ENCODE data around the gene RAI1. TPM values are rescaled to one million over a fixed set of nuclear protein-coding genes. Genes with fewer than 3 reads are reported as not detected.
A peak's percentile ranks its signal among the peaks of the same experiment; 100 is the strongest.

The RAI1 gene
- total RNA-seq, 2 experiments from 2014 or later = 17.1 to 49.4 TPM

DNA sequence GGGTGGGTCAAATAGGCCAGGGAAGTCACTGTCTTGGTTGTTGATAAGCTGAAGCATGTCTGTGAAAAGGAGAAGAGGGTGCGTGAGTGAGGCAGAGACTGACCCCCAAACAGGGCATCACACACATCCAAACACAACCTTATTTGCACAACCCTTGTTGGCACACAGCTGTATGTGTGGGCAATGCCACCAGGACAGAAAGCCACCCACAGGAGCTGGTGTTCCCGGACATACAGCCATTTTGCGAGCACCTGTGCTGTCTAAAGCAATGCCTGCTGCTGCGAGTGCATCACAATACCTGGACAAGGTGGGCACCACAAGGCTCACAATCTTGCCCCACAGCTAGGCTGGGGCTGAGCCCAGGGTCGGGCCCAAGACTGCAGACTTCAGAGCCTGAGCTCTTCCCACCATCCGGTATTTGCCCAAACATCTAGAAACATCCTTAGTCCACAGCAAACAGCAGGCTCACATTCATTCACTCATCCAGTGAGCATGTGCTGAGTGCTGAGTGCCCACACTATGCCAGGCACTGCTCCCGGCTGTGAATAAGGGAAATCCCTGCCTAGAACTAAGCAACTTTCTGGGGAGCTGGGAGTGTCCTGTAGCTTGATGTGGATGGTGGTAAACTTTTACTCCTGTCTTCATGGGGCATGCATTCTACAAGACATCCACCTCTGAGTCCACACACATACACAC lies 139.4 kb downstream of the RAI1 start:
- CTCF ChIA-PET (ENCODE audit: unreplicated experiment) = interaction anchor here (1.1 kb wide), 1 partner anchor 16 kb away, joined by 3 read pairs; the partner anchor contains the start of gene SREBF1
- H3K4me1 ChIP-seq (ENCODE audit: insufficient read depth, low read length, poor library complexity, severe bottlenecking) = peaks cover 57% of the 10 kb centered on the region

DNA sequence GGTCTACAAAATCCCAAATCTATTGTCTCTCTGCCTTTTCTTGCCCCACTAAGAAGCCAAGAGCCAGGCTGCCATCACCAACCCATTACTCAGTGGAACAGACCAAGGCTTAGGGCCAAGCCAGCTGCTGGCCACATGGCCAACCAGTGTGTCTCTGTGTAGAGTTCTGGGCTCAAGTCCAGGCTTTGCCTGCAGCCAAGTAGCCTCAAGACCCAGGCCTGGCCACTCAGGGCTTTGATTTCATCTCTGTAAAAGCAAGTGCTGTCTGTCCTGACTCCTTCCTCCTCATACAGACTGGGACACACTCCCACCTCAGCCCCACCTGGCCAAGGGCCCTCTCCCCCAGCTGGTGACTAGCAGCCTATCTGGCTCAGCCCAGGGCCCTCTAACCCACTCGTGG lies 140.9 kb downstream of the RAI1 start:
- POLR2A ChIA-PET = interaction anchor here (1.6 to 1.7 kb wide), 2 partner anchors 12 to 14 kb away, joined by 5 to 10 read pairs; partner anchors contain the start of gene SREBF1

More for the DNA sequence above, 139.4 kb downstream of the RAI1 start:
- H3K9me3 ChIP-seq (ENCODE audit: low read length) = no peaks in the 10 kb centered on the region
- DNase-seq (ENCODE audit: low spot score) = no peak
- intact Hi-C loops (cut with micrococcal nuclease; ENCODE audit: unreplicated experiment) = loop anchor here (5.0 kb wide), 1 partner anchor 217 kb away; the partner anchor contains the start of genes ATPAF2 and GID4
- peaks cover 67% of the 10 kb centered on the region for H3K36me3 ChIP-seq (ENCODE audit: insufficient read depth, low read length)
- H3K79me2 ChIP-seq (ENCODE audit: insufficient read depth, low read depth, low read length) = peaks cover 42% of the 10 kb centered on the region
- TF ChIP-seq EZH2phosphoT487 (IDR thresholded peaks at IDR 0.05; ENCODE audit: borderline replicate concordance, low read depth, low read length) = no peak
- TF ChIP-seq, protein P1, sequence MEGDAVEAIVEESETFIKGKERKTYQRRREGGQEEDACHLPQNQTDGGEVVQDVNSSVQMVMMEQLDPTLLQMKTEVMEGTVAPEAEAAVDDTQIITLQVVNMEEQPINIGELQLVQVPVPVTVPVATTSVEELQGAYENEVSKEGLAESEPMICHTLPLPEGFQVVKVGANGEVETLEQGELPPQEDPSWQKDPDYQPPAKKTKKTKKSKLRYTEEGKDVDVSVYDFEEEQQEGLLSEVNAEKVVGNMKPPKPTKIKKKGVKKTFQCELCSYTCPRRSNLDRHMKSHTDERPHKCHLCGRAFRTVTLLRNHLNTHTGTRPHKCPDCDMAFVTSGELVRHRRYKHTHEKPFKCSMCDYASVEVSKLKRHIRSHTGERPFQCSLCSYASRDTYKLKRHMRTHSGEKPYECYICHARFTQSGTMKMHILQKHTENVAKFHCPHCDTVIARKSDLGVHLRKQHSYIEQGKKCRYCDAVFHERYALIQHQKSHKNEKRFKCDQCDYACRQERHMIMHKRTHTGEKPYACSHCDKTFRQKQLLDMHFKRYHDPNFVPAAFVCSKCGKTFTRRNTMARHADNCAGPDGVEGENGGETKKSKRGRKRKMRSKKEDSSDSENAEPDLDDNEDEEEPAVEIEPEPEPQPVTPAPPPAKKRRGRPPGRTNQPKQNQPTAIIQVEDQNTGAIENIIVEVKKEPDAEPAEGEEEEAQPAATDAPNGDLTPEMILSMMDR (conservative IDR thresholded peaks at IDR 0.05; ENCODE audit: low read length) = no peak
- peak overlapping the region; percentile 77 for H3K4me3 ChIP-seq (ENCODE audit: low read depth, low read length, poor library complexity, severe bottlenecking)
- H3K27ac ChIP-seq (ENCODE audit: low read depth, low read length, poor library complexity, severe bottlenecking) = no peak overlapping the region
- H2AFZ ChIP-seq (ENCODE audit: low read length) = no peak overlapping the region
- no peaks in the 10 kb centered on the region for H3K9me2 ChIP-seq (ENCODE audit: insufficient read depth, low read length)
- POLR2A ChIA-PET = interaction anchor here (0.9 to 1.7 kb wide), 3 partner anchors 15 to 138 kb away, joined by 3 to 8 read pairs (median 3); partner anchors contain the start of gene SREBF1
- H4K20me1 ChIP-seq (ENCODE audit: insufficient read depth, low read length) = peaks cover 21% of the 10 kb centered on the region; the same call in 1 of the 2 replicates
- H3K4me2 ChIP-seq (ENCODE audit: low read length) = peak overlapping the region; percentile 91
- no TSS peak for BruUV-seq (replicated peaks)

More for the DNA sequence above, 140.9 kb downstream of the RAI1 start:
- H3K9me3 ChIP-seq (ENCODE audit: low read length) = no peaks in the 10 kb centered on the region
- H2AFZ ChIP-seq (ENCODE audit: low read length) = no peak overlapping the region
- peaks cover 49% of the 10 kb centered on the region for H3K79me2 ChIP-seq (ENCODE audit: insufficient read depth, low read depth, low read length)
- H3K27ac ChIP-seq (ENCODE audit: low read depth, low read length, poor library complexity, severe bottlenecking) = peak overlapping the region; percentile 61
- BruUV-seq (replicated peaks) = no TSS peak
- H3K4me2 ChIP-seq (ENCODE audit: low read length) = peak overlapping the region; percentile 91
- no peak for DNase-seq (ENCODE audit: low spot score)
- peak overlapping the region; percentile 77 for H3K4me3 ChIP-seq (ENCODE audit: low read depth, low read length, poor library complexity, severe bottlenecking)
- H3K9me2 ChIP-seq (ENCODE audit: insufficient read depth, low read length) = no peaks in the 10 kb centered on the region
- TF ChIP-seq, protein P1 (conservative IDR thresholded peaks at IDR 0.05; ENCODE audit: low read length) = no peak
- TF ChIP-seq EZH2phosphoT487 (IDR thresholded peaks at IDR 0.05; ENCODE audit: borderline replicate concordance, low read depth, low read length) = no peak
- CTCF ChIA-PET (ENCODE audit: unreplicated experiment) = interaction anchor here (1.3 kb wide), 1 partner anchor 14 kb away, joined by 4 read pairs; no protein-coding TSS in a partner anchor
- H3K36me3 ChIP-seq (ENCODE audit: insufficient read depth, low read length) = peaks cover 66% of the 10 kb centered on the region
- intact Hi-C loops (cut with micrococcal nuclease; ENCODE audit: unreplicated experiment) = loop anchor here (5.0 kb wide), 1 partner anchor 215 kb away; the partner anchor contains the start of genes ATPAF2 and GID4
- peaks cover 21% of the 10 kb centered on the region; the same call in 1 of the 2 replicates for H4K20me1 ChIP-seq (ENCODE audit: insufficient read depth, low read length)
- H3K4me1 ChIP-seq (ENCODE audit: insufficient read depth, low read length, poor library complexity, severe bottlenecking) = peaks cover 73% of the 10 kb centered on the region

Measured in OCI-LY7 (cell line).